SK-N-SH (cell line): Measurements from ENCODE around the gene SETD7. TPM values are rescaled to one million over a fixed set of nuclear protein-coding genes. Genes with fewer than 3 reads are reported as not detected.

Source experiments
- CTCF ChIA-PET: fragments of 300-600, 350-600 bp; formaldehyde crosslinking; extraction: SDS; loops from one replicate; lab custom pipeline; 2021; lab: Yijun Ruan, JAX
- POLR2A ChIA-PET: fragments of 350-600 bp; sonication (Branson Sonifier 250); formaldehyde crosslinking; extraction: SDS; loops from one replicate; lab custom pipeline; 2020; ENCODE audit warnings: antibody characterized with exemption, inconsistent platforms; lab: Yijun Ruan, JAX
- DNase-seq: peaks from one replicate; pipeline ENCODE4 v3.0.0; 2012
- H2AFZ ChIP-seq: fragments of 200-600 bp; sonication (generic); 2 replicates; pipeline ENCODE4 v1.8.1; 2016; ENCODE audit warnings: antibody characterized with exemption, mild to moderate bottlenecking, low read depth
- H3F3A ChIP-seq: fragments of 200-600 bp; sonication (generic); replicated peaks from 2 replicates; pipeline ENCODE3; 2016; ENCODE audit warnings: antibody characterized with exemption, mild to moderate bottlenecking; ENCODE audit not compliant: insufficient read depth
- H3K27ac ChIP-seq, 2 experiments: fragments of 200-500 bp in 1 of 2; fragments of 200-600 bp in 1 of 2; sonication (Bioruptor generic) in 1 of 2; sonication (generic), shearing (Covaris generic) in 1 of 2; 2 replicates each; pipeline versions ENCODE4 v1.5.1 to v1.6.1; 2014 to 2016; ENCODE audit warnings: low read depth in 2 of 2, inconsistent platforms in 1 of 2, low read length in 1 of 2, mild to moderate bottlenecking in 1 of 2, mixed read lengths in 1 of 2
- H3K27me3 ChIP-seq: fragments of 200-600 bp; sonication (generic), shearing (Covaris generic); 2 replicates; pipeline ENCODE4 v1.6.1; 2016; ENCODE audit warnings: mixed run types; ENCODE audit not compliant: insufficient read depth
- H3K36me3 ChIP-seq, 2 experiments: fragments of 200-500 bp in 1 of 2; fragments of 200-600 bp in 1 of 2; sonication (Bioruptor generic) in 1 of 2; sonication (generic) in 1 of 2; replicated peaks in 1 of 2; 2 replicates each; pipeline versions ENCODE3 to v1.5.1; 2014 to 2016; ENCODE audit warnings: low read length in 1 of 2, mild to moderate bottlenecking in 1 of 2; ENCODE audit not compliant: insufficient read depth in 2 of 2, control insufficient read depth in 1 of 2
- H3K4me1 ChIP-seq, 2 experiments: fragments of 200-500 bp in 1 of 2; fragments of 200-600 bp in 1 of 2; sonication (Bioruptor generic) in 1 of 2; sonication (generic), shearing (Covaris generic) in 1 of 2; 2 replicates each; pipeline versions ENCODE4 v1.5.1 to v1.6.1; 2014 to 2016; ENCODE audit warnings: low read depth in 1 of 2, low read length in 1 of 2, mixed run types in 1 of 2; ENCODE audit not compliant: insufficient read depth in 2 of 2, control insufficient read depth in 1 of 2
- H3K4me2 ChIP-seq: fragments of 200-600 bp; sonication (generic), shearing (Covaris generic); 2 replicates; pipeline ENCODE4 v1.6.1; 2017; ENCODE audit warnings: mixed run types
- H3K4me3 ChIP-seq, 2 experiments: fragments of 200-500 bp in 1 of 2; fragments of 200-600 bp in 1 of 2; sonication (Bioruptor generic) in 1 of 2; sonication (generic), shearing (Covaris generic) in 1 of 2; 2 replicates each; pipeline versions ENCODE4 v1.5.1 to v1.8.1; 2014 to 2016; ENCODE audit warnings: low read depth in 2 of 2, inconsistent platforms in 1 of 2, low read length in 1 of 2, mild to moderate bottlenecking in 1 of 2, mixed read lengths in 1 of 2, moderate library complexity in 1 of 2
- H3K79me2 ChIP-seq: fragments of 200-600 bp; sonication (generic); 2 replicates; pipeline ENCODE4 v1.8.1; 2017; ENCODE audit warnings: mild to moderate bottlenecking; ENCODE audit not compliant: insufficient read depth
- H3K9ac ChIP-seq: fragments of 200-600 bp; sonication (generic); 2 replicates; pipeline ENCODE4 v1.6.1; 2017; ENCODE audit warnings: mixed run types
- H3K9me2 ChIP-seq: fragments of 200-600 bp; sonication (generic); 2 replicates; pipeline ENCODE4 v1.6.1; 2017; ENCODE audit warnings: mixed run types
- H3K9me3 ChIP-seq: fragments of 200-600 bp; sonication (generic); 2 replicates; pipeline ENCODE4 v1.6.1; 2017; ENCODE audit warnings: mixed run types, mild to moderate bottlenecking, moderate library complexity
- H4K20me1 ChIP-seq: fragments of 200-600 bp; sonication (generic); 2 replicates; pipeline ENCODE4 v1.6.1; 2017; ENCODE audit warnings: mild to moderate bottlenecking, mixed run types; ENCODE audit not compliant: insufficient read depth
- CHD2 ChIP-seq: fragments of 150-350 bp; IDR thresholded peaks from 2 replicates; pipeline ENCODE4 v1.6.1; 2018; ENCODE audit warnings: low read length; ENCODE audit not compliant: partially characterized antibody
- EP300 ChIP-seq, 2 experiments: IDR thresholded peaks; 2 replicates each; pipeline versions ENCODE4 v1.4.0 to v1.6.1; 2012; ENCODE audit warnings: borderline replicate concordance in 1 of 2, low read depth in 1 of 2, low read length in 1 of 2
- EZH2phosphoT487 ChIP-seq: fragments of 200-600 bp; sonication (generic); IDR thresholded peaks from 2 replicates; pipeline ENCODE4 v1.6.1; 2017; ENCODE audit warnings: low read depth, mixed run types, mild to moderate bottlenecking, antibody characterized with exemption, moderate library complexity, borderline replicate concordance
- FOSL2 ChIP-seq: IDR thresholded peaks from 2 replicates; pipeline ENCODE4 v1.4.0; 2012; ENCODE audit warnings: low read depth, mild to moderate bottlenecking, moderate library complexity, borderline replicate concordance
- FOXJ3 ChIP-seq: sonication (generic); formaldehyde crosslinking; IDR thresholded peaks from 2 replicates; pipeline ENCODE4 v1.5.1; 2020; ENCODE audit warnings: mild to moderate bottlenecking, missing genetic modification reagents
- GABPA ChIP-seq: IDR thresholded peaks from 2 replicates; pipeline ENCODE4 v1.4.0; 2012; ENCODE audit warnings: low read depth, mild to moderate bottlenecking
- JUND ChIP-seq: IDR thresholded peaks from 2 replicates; pipeline ENCODE4 v1.4.0; 2012
- MXI1 ChIP-seq: IDR thresholded peaks from 2 replicates; pipeline ENCODE4 v1.6.1; 2012; ENCODE audit warnings: mild to moderate bottlenecking, low read depth, low read length, improper control_type of control experiment
- RAD21 ChIP-seq: IDR thresholded peaks from 2 replicates; pipeline ENCODE4 v1.6.1; 2012; ENCODE audit warnings: mild to moderate bottlenecking, low read length
- RCOR1 ChIP-seq: fragments of 150-350 bp; IDR thresholded peaks from 2 replicates; pipeline ENCODE4 v1.6.1; 2017; ENCODE audit warnings: antibody characterized with exemption, low read length
- SIN3A ChIP-seq: IDR thresholded peaks from 2 replicates; pipeline ENCODE4 v1.6.1; 2012; ENCODE audit warnings: low read depth, mild to moderate bottlenecking, low read length, moderate library complexity, borderline replicate concordance
- SMC3 ChIP-seq: IDR thresholded peaks from 2 replicates; pipeline ENCODE4 v1.6.1; 2012; ENCODE audit warnings: low read depth, low read length, improper control_type of control experiment
- TAF1 ChIP-seq: IDR thresholded peaks from 2 replicates; pipeline ENCODE4 v1.6.1; 2012; ENCODE audit warnings: low read depth, mild to moderate bottlenecking, low read length, moderate library complexity, borderline replicate concordance
- YY1 ChIP-seq: IDR thresholded peaks from 2 replicates; pipeline ENCODE4 v1.4.0; 2012; ENCODE audit warnings: low read depth, mild to moderate bottlenecking
- WGBS: methylation state at CpG from one replicate; pipeline ENCODE4 v1.1.6; 2017; ENCODE audit warnings: low lambda C conversion rate; 5-methylcytosine and 5-hydroxymethylcytosine counted together
- polyA plus RNA-seq, 3 experiments: library from polyadenylated mRNA; depleted of rRNA; stranded (reverse); fragments of >200 nt; gene quantifications; 2 replicates each; pipeline ENCODE4 v1.2.3, GENCODE V29; 2012
- TF ChIP-seq, protein P1 (sequence below): fragments of 150-350 bp; IDR thresholded peaks from 2 replicates; pipeline ENCODE4 v1.6.1; 2017; ENCODE audit warnings: antibody characterized with exemption, low read length, low read depth, borderline replicate concordance
- TF ChIP-seq, protein P2 (sequence below): IDR thresholded peaks from 2 replicates; pipeline ENCODE4 v1.6.1; 2012; ENCODE audit warnings: mild to moderate bottlenecking, low read depth, low read length, moderate library complexity
- TF ChIP-seq, protein P3 (sequence below): fragments of 150-350 bp; IDR thresholded peaks from 2 replicates; pipeline ENCODE4 v1.6.1; 2016; ENCODE audit warnings: mild to moderate bottlenecking, low read depth, low read length
- TF ChIP-seq, protein P4 (sequence below): IDR thresholded peaks from 2 replicates; pipeline ENCODE4 v1.4.0; 2012; ENCODE audit warnings: low read depth, borderline replicate concordance
- TF ChIP-seq, protein P5 (sequence below): IDR thresholded peaks from 2 replicates; pipeline ENCODE4 v1.4.0; 2012; ENCODE audit warnings: low read depth

Gene SETD7
- polyA plus RNA-seq, 1 of the 3 experiments (the other 2 are of a cell fraction) = 5.0 TPM

DNA sequence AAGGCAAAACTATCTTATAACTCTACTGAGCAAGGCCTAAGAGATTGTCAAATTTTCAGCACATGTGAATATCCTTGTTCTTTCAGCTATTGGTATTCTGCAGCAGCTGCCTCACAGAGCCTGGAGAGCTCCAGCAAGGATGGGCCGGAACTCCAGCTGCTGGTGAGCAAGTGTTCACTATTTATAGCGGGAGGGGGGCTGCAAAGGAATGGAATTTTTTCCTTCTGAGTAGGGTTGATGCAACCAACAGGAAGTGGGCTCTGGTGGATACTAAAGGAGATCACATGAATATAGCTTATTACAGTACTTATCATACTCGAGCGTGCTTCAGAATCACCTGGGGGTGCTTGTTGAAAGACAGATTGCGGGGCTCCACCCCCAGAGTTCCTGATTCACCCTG, 20.2 kb upstream of the SETD7 start:
- Histone ChIP-seq H3K4me1 (no peaks in the 10 kb centered on the region; a peak in 1 of 4 replicates), H4K20me1 (no peaks in the 10 kb centered on the region), H3K27ac (no peak overlapping the region), H3K9me2 (no peaks in the 10 kb centered on the region), H3K9me3 (no peaks in the 10 kb centered on the region), H3K79me2 (no peaks in the 10 kb centered on the region), H3K9ac (no peak overlapping the region), H3K4me2 (no peak overlapping the region), H2AFZ (no peak overlapping the region), H3K4me3 (no peak overlapping the region), H3F3A (no peaks in the 10 kb centered on the region), H3K27me3 (no peaks in the 10 kb centered on the region), H3K36me3 (no peaks in the 10 kb centered on the region)
- TF ChIP-seq EZH2phosphoT487 (no peak), JUND (no peak), GABPA (no peak), RAD21 (no peak), FOSL2 (no peak), FOXJ3 (CRISPR knock-in tag) (no peak), SMC3 (no peak)
- TF ChIP-seq, protein P1, sequence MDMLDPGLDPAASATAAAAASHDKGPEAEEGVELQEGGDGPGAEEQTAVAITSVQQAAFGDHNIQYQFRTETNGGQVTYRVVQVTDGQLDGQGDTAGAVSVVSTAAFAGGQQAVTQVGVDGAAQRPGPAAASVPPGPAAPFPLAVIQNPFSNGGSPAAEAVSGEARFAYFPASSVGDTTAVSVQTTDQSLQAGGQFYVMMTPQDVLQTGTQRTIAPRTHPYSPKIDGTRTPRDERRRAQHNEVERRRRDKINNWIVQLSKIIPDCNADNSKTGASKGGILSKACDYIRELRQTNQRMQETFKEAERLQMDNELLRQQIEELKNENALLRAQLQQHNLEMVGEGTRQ = no peak
- TF ChIP-seq, protein P2, sequence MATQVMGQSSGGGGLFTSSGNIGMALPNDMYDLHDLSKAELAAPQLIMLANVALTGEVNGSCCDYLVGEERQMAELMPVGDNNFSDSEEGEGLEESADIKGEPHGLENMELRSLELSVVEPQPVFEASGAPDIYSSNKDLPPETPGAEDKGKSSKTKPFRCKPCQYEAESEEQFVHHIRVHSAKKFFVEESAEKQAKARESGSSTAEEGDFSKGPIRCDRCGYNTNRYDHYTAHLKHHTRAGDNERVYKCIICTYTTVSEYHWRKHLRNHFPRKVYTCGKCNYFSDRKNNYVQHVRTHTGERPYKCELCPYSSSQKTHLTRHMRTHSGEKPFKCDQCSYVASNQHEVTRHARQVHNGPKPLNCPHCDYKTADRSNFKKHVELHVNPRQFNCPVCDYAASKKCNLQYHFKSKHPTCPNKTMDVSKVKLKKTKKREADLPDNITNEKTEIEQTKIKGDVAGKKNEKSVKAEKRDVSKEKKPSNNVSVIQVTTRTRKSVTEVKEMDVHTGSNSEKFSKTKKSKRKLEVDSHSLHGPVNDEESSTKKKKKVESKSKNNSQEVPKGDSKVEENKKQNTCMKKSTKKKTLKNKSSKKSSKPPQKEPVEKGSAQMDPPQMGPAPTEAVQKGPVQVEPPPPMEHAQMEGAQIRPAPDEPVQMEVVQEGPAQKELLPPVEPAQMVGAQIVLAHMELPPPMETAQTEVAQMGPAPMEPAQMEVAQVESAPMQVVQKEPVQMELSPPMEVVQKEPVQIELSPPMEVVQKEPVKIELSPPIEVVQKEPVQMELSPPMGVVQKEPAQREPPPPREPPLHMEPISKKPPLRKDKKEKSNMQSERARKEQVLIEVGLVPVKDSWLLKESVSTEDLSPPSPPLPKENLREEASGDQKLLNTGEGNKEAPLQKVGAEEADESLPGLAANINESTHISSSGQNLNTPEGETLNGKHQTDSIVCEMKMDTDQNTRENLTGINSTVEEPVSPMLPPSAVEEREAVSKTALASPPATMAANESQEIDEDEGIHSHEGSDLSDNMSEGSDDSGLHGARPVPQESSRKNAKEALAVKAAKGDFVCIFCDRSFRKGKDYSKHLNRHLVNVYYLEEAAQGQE = no peak
- WGBS = 89% methylated on average over 5 of the region's 5 CpGs
- ChIA-PET CTCF (interaction anchor here (1.4 kb wide), 1 partner anchor 27 kb away, joined by 7 read pairs; no protein-coding TSS in a partner anchor), POLR2A (no interaction called here)
- no peak for DNase-seq

DNA sequence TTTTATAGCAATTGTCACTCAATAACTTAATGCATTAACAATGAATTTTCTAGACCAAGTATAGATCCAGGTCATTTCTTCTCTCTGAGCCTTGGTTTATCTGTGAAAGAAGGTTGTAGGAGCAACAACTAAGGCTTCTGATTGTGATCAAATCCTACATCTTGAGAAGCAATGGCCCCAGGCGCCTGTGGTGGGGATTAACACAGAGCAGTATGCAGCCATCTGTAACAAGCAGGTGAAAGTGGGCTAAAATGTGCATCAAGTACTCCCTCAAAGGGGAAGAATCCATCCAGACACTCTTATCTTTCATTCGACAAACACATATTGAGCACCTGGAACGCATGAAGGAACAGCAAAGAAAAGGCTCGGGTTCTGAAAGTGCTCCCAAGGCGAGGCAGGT, 19.1 kb upstream of the SETD7 start:
- no peaks in the 10 kb centered on the region for H3K36me3 ChIP-seq
- no peaks in the 10 kb centered on the region for H3K79me2 ChIP-seq
- H3K4me2 ChIP-seq = no peak overlapping the region
- H3K9me3 ChIP-seq = no peaks in the 10 kb centered on the region
- H2AFZ ChIP-seq = no peak overlapping the region
- H4K20me1 ChIP-seq = no peaks in the 10 kb centered on the region
- no peaks in the 10 kb centered on the region; a peak in 1 of 4 replicates for H3K4me1 ChIP-seq
- DNase-seq = no peak
- ChIA-PET CTCF (interaction anchor here (0.7 to 0.8 kb wide), 2 partner anchors 11 to 27 kb away, joined by 3 read pairs; no protein-coding TSS in a partner anchor), POLR2A (no interaction called here)
- no peak overlapping the region for H3K9ac ChIP-seq
- no peak overlapping the region for H3K27ac ChIP-seq
- H3K9me2 ChIP-seq = no peaks in the 10 kb centered on the region
- H3F3A ChIP-seq = no peaks in the 10 kb centered on the region
- H3K27me3 ChIP-seq = no peaks in the 10 kb centered on the region
- H3K4me3 ChIP-seq = no peak overlapping the region
- 77% methylated on average over 5 of the region's 5 CpGs for WGBS
- no peak for TF ChIP-seq YY1
- no peak for TF ChIP-seq EZH2phosphoT487
- TF ChIP-seq, protein P3, sequence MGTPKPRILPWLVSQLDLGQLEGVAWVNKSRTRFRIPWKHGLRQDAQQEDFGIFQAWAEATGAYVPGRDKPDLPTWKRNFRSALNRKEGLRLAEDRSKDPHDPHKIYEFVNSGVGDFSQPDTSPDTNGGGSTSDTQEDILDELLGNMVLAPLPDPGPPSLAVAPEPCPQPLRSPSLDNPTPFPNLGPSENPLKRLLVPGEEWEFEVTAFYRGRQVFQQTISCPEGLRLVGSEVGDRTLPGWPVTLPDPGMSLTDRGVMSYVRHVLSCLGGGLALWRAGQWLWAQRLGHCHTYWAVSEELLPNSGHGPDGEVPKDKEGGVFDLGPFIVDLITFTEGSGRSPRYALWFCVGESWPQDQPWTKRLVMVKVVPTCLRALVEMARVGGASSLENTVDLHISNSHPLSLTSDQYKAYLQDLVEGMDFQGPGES = no peak
- no peak for TF ChIP-seq TAF1
- TF ChIP-seq, protein P1 = no peak
- no peak for TF ChIP-seq SIN3A
- TF ChIP-seq CHD2 = no peak
- TF ChIP-seq, protein P4, sequence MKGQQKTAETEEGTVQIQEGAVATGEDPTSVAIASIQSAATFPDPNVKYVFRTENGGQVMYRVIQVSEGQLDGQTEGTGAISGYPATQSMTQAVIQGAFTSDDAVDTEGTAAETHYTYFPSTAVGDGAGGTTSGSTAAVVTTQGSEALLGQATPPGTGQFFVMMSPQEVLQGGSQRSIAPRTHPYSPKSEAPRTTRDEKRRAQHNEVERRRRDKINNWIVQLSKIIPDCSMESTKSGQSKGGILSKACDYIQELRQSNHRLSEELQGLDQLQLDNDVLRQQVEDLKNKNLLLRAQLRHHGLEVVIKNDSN = no peak
- no peak for TF ChIP-seq JUND
- no peak for TF ChIP-seq RCOR1
- no peak for TF ChIP-seq MXI1
- no peak for TF ChIP-seq EP300 (IDR thresholded peaks at IDR 0.05; ENCODE audit: borderline replicate concordance in 1 of 2, low read depth in 1 of 2, low read length in 1 of 2)
- TF ChIP-seq, protein P5, sequence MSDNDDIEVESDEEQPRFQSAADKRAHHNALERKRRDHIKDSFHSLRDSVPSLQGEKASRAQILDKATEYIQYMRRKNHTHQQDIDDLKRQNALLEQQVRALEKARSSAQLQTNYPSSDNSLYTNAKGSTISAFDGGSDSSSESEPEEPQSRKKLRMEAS = no peak
